CD4-positive, alpha-beta T cell (primary cell): Measurements from ENCODE around the gene TSEN2. TPM values are rescaled to one million over a fixed set of nuclear protein-coding genes. Genes with fewer than 3 reads are reported as not detected.

ENCODE experiments used
- ATAC-seq: fragments of 200-7000 bp; cut with Tn5 transposase; one replicate; pipeline ENCODE4 v1.10.0; 2022; ENCODE audit warnings: mild to moderate bottlenecking; ENCODE audit not compliant: poor library complexity
- CTCF ChIA-PET: fragments of 350-600 bp; sonication (Branson Sonifier 250); formaldehyde crosslinking; loops from one replicate; lab custom pipeline; 2021; ENCODE audit warnings: antibody characterized with exemption, inconsistent platforms; lab: Charles Lee
- POLR2A ChIA-PET: fragments of 350-600 bp; sonication (Branson Sonifier 250); formaldehyde crosslinking; loops from one replicate; lab custom pipeline; 2021; ENCODE audit warnings: antibody characterized with exemption, inconsistent platforms; lab: Charles Lee
- DNase-seq, 14 experiments: peaks; one replicate each; pipeline ENCODE4 v3.0.0-alpha.2; 2013 to 2020; ENCODE audit warnings: mixed read lengths in 2 of 14
- H3K27ac ChIP-seq, 2 donors: one replicate each; pipeline versions ENCODE4 v1.5.1 to v1.7.0; 2013; ENCODE audit warnings: low read length in 2 of 2, low read depth in 1 of 2, mild to moderate bottlenecking in 1 of 2
- H3K27me3 ChIP-seq, 2 experiments: 1 replicate in 1 of 2; 2 replicates in 1 of 2; pipeline versions ENCODE4 v1.6.1 to v1.7.0; 2013; ENCODE audit warnings: low read length in 2 of 2, control low read depth in 1 of 2, mild to moderate bottlenecking in 1 of 2, moderate library complexity in 1 of 2; ENCODE audit not compliant: insufficient read depth in 2 of 2, control insufficient read depth in 1 of 2
- H3K36me3 ChIP-seq: one replicate; pipeline ENCODE4 v1.6.1; 2013; ENCODE audit warnings: low read length, control low read depth; ENCODE audit not compliant: insufficient read depth
- H3K4me1 ChIP-seq: one replicate; pipeline ENCODE4 v1.6.1; 2013; ENCODE audit warnings: low read length, control low read depth; ENCODE audit not compliant: insufficient read depth
- H3K4me3 ChIP-seq: one replicate; pipeline ENCODE4 v1.5.1; 2013; ENCODE audit warnings: mild to moderate bottlenecking, low read length, moderate library complexity
- H3K9me3 ChIP-seq, 2 experiments: 1 replicate in 1 of 2; 2 replicates in 1 of 2; pipeline versions ENCODE4 v1.6.1 to v1.7.0; 2013; ENCODE audit warnings: low read length in 2 of 2, mild to moderate bottlenecking in 2 of 2, control low read depth in 1 of 2, moderate library complexity in 1 of 2; ENCODE audit not compliant: control insufficient read depth in 1 of 2, insufficient read depth in 1 of 2
- H3K27ac Mint-ChIP-seq: one replicate; pipeline ENCODE4 v1.8.0; 2020; ENCODE audit warnings: mixed read lengths
- H3K27me3 Mint-ChIP-seq: one replicate; pipeline ENCODE4 v1.8.0; 2021; ENCODE audit warnings: mixed read lengths
- H3K36me3 Mint-ChIP-seq: one replicate; pipeline ENCODE4 v1.8.0; 2021; ENCODE audit warnings: low read depth, mixed read lengths
- H3K4me1 Mint-ChIP-seq: one replicate; pipeline ENCODE4 v1.8.0; 2021; ENCODE audit warnings: low read depth, mixed read lengths
- H3K4me3 Mint-ChIP-seq: one replicate; pipeline ENCODE4 v1.8.0; 2020; ENCODE audit warnings: mild to moderate bottlenecking, mixed read lengths
- H3K9me3 Mint-ChIP-seq: one replicate; pipeline ENCODE4 v1.8.0; 2020; ENCODE audit warnings: mixed read lengths
- CTCF ChIP-seq: fragments of 200-600 bp; IDR thresholded peaks from one replicate; pipeline ENCODE4 v1.8.0; 2022; ENCODE audit warnings: antibody characterized with exemption, mild to moderate bottlenecking
- intact Hi-C, 2 experiments: fragments of 100-400 bp; cut with DNase I in 1 of 2; cut with micrococcal nuclease in 1 of 2; formaldehyde crosslinking; loops; one replicate each; pipeline versions ENCODE4 v1.15.1 to v1.9.0; 2023 to 2025; cut with DNase I, micrococcal nuclease
- total RNA-seq, 174 experiments: library from RNA in 2 of 174; stranded (reverse) in 2 of 174; gene quantifications; one replicate each; pipeline ENCODE4 v1.2.3 and lab custom pipeline; 2021 to 2026

Gene TSEN2
- total RNA-seq, 2 experiments from 2014 or later: 8.0 to 8.2 TPM

- Mint-ChIP-seq H3K4me1 (no peaks in the 10 kb centered on the region), H3K27ac (no peak overlapping the region), H3K9me3 (no peaks in the 10 kb centered on the region), H3K27me3 (no peaks in the 10 kb centered on the region), H3K4me3 (no peak overlapping the region), H3K36me3 (peaks cover 65% of the 10 kb centered on the region)
- Histone ChIP-seq H3K27me3 (no peaks in the 10 kb centered on the region), H3K4me1 (no peaks in the 10 kb centered on the region), H3K27ac (no peak overlapping the region), H3K9me3 (no peaks in the 10 kb centered on the region), H3K4me3 (no peak overlapping the region), H3K36me3 (peaks cover 26% of the 10 kb centered on the region)
- ATAC-seq (no peak), DNase-seq (no peak)
- intact Hi-C loops: no loop called here
- CTCF ChIA-PET: no interaction called here
- POLR2A ChIA-PET: no interaction called here
- no peak for TF ChIP-seq CTCF
Measured at GRCh38 chr3:12508291-12508700, 24.0 kb downstream of the TSEN2 start.

- Mint-ChIP-seq H3K27me3 (no peaks in the 10 kb centered on the region), H3K27ac (no peak overlapping the region), H3K36me3 (peaks cover 58% of the 10 kb centered on the region), H3K4me1 (no peaks in the 10 kb centered on the region), H3K4me3 (no peak overlapping the region), H3K9me3 (no peaks in the 10 kb centered on the region)
- no peaks in the 10 kb centered on the region for H3K9me3 ChIP-seq
- H3K27ac ChIP-seq: no peak overlapping the region
- no peak overlapping the region for H3K4me3 ChIP-seq
- ATAC-seq (no peak), DNase-seq (no peak)
- no peaks in the 10 kb centered on the region for H3K27me3 ChIP-seq
- no peak for TF ChIP-seq CTCF
- peaks cover 15% of the 10 kb centered on the region for H3K36me3 ChIP-seq
- intact Hi-C loops: no loop called here
- POLR2A ChIA-PET: no interaction called here
- CTCF ChIA-PET: no interaction called here
- H3K4me1 ChIP-seq: no peaks in the 10 kb centered on the region
Measured at GRCh38 chr3:12509466-12509865, 25.2 kb downstream of the TSEN2 start.

GRCh38 chr3:12512534-12513118 lies 28.3 kb downstream of the TSEN2 start:
- Histone ChIP-seq H3K4me1 (no peaks in the 10 kb centered on the region), H3K27me3 (no peaks in the 10 kb centered on the region), H3K36me3 (peaks cover 11% of the 10 kb centered on the region), H3K27ac (no peak overlapping the region), H3K4me3 (no peak overlapping the region), H3K9me3 (no peaks in the 10 kb centered on the region)
- ATAC-seq (no peak), DNase-seq (no peak)
- ChIA-PET CTCF (no interaction called here), POLR2A (no interaction called here)
- Mint-ChIP-seq H3K27me3 (no peaks in the 10 kb centered on the region), H3K9me3 (no peaks in the 10 kb centered on the region), H3K4me1 (no peaks in the 10 kb centered on the region), H3K4me3 (no peak overlapping the region), H3K27ac (no peak overlapping the region), H3K36me3 (peaks cover 37% of the 10 kb centered on the region)
- TF ChIP-seq CTCF: no peak
- intact Hi-C loops: no loop called here
